IPS DF 6.9 (cell line): Measurements from ENCODE around the gene RPL28.

Source experiments
- DNase-seq: peaks from one replicate; pipeline ENCODE4 v3.0.0-alpha.2; 2013; ENCODE audit warnings: low read depth, low spot score
- H3K27ac ChIP-seq: one replicate; pipeline ENCODE4 v1.5.1; 2013; ENCODE audit warnings: low read length, control low read depth
- H3K27me3 ChIP-seq: 2 replicates; pipeline ENCODE4 v1.6.1; 2013; ENCODE audit warnings: mild to moderate bottlenecking, low read length; ENCODE audit not compliant: control insufficient read depth, insufficient read depth
- H3K36me3 ChIP-seq: 2 replicates; pipeline ENCODE4 v1.6.1; 2013; ENCODE audit warnings: low read length; ENCODE audit not compliant: control insufficient read depth, insufficient read depth
- H3K4me1 ChIP-seq: 2 replicates; pipeline ENCODE4 v1.6.1; 2013; ENCODE audit warnings: low read length; ENCODE audit not compliant: control insufficient read depth, insufficient read depth
- H3K4me3 ChIP-seq: 2 replicates; pipeline ENCODE4 v1.5.1; 2013; ENCODE audit warnings: mild to moderate bottlenecking, low read length
- H3K9me3 ChIP-seq: 2 replicates; pipeline ENCODE4 v1.6.1; 2013; ENCODE audit warnings: low read length, inconsistent platforms; ENCODE audit not compliant: control insufficient read depth, insufficient read depth
- WGBS: extraction: QIAGEN DNeasy Blood & Tissue Kit; methylation state at CpG from one replicate; pipeline ENCODE4 v1.1.7; 2013; ENCODE audit warnings: mixed read lengths, missing lambda C conversion rate; ENCODE audit not compliant: insufficient read length, insufficient coverage; 5-methylcytosine and 5-hydroxymethylcytosine counted together

Gene RPL28

DNA sequence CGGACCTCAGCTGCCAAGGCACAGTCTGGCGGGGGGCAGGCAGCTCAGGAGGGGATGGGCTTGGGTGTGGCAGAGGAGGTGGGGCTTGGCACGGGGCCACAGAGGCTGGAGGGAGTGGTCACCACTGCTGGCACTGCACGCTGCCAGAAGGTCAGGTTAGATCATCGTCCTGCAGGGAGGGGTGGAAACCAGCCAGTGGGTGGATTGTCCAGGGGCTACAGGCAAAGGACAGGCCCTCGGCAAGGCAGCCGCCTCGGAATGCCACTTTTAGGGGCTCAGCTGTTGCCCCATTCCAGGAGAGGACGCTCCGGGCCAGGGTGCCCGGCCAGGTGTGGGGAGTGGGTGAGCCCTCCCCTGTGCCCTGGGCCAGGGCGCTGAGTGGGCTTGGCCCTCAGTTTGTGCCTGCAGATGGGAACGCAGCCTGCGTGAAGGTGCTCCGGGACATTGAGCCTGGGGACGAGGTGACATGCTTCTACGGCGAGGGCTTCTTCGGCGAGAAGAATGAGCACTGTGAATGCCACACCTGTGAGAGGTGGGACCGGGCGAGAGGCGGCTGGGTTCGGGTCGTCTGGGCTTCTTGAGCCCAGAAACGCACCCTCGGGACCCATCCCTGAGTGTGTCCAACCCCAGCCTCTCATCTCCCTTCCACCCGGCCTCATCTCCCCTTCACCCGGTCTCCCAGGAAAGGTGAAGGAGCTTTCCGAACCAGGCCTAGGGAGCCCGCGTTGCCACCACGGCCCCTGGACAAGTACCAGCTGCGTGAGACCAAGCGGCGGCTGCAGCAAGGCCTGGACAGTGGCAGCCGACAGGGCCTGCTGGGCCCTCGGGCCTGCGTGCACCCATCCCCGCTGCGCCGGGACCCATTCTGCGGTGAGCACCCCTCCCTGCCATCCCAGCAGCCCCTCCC lies 39.7 kb upstream of the RPL28 start:
- H3K4me3 ChIP-seq = no peak overlapping the region
- no peaks in the 10 kb centered on the region for H3K9me3 ChIP-seq
- no peaks in the 10 kb centered on the region for H3K27me3 ChIP-seq
- H3K4me1 ChIP-seq = peaks cover 16% of the 10 kb centered on the region
- peaks cover 15% of the 10 kb centered on the region for H3K36me3 ChIP-seq
- H3K27ac ChIP-seq = no peak overlapping the region
- WGBS = no CpG with 5 or more reads among the region's 43 CpGs
- no peak for DNase-seq

DNA sequence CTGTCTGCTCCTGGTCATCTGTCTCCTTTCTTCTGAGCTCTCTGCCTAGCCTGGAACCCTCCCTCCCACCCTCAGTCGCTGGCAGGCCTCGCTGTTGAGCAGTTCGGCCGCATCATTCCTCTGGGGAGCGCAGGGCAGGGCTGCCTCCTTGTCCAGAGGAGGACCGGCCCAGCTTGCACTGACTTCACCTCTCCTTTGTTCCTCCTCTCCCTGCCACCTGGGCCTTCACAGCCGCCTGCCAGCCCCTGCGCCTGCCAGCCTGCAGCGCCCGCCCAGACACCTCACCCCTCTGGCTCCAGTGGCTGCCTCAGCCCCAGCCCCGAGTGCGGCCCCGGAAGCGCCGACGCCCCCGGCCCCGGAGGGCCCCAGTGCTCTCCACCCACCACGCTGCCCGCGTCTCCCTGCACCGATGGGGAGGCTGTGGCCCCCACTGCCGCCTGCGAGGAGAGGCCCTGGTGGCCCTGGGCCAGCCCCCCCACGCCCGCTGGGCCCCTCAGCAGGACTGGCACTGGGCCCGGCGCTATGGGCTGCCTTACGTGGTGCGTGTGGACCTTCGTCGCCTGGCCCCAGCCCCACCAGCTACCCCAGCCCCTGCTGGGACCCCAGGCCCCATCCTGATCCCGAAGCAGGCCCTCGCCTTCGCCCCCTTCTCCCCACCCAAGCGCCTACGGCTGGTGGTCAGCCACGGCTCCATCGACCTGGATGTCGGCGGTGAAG lies 38.8 kb upstream of the RPL28 start:
- H3K4me1 ChIP-seq = peaks cover 16% of the 10 kb centered on the region
- H3K36me3 ChIP-seq = peaks cover 15% of the 10 kb centered on the region
- no CpG with 5 or more reads among the region's 41 CpGs for WGBS
- no peaks in the 10 kb centered on the region for H3K27me3 ChIP-seq
- H3K27ac ChIP-seq = no peak overlapping the region
- H3K9me3 ChIP-seq = no peaks in the 10 kb centered on the region
- no peak overlapping the region for H3K4me3 ChIP-seq
- no peak for DNase-seq

DNA sequence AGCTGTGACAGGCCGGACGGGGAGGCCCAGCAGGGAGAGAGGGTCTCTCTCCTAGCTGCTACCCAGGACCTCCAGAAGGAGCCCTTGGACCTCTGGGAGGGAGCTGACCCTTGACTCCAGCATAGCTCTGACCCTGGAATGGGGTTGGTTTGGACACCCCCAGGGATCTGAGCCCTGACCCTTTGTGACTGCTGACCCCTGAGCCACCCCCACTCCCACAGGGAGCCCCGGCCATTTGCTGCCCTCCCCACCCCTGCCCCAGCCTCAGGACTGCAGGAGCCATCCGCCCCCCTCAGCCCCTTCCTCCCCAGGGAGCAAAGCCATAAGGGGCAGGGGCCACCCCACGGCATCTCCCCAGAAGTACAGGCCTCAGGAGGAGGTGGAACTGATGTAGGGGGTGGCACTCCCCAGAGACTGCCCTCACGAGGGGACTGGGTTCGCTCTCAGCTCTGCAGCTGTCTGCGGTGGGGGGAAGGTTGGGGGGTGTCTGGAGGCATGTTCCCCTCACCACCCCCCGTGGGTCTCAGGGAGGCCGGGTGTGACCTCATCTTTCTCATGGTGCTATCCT lies 38.2 kb upstream of the RPL28 start:
- no CpG with 5 or more reads among the region's 10 CpGs for WGBS
- no peaks in the 10 kb centered on the region for H3K27me3 ChIP-seq
- H3K4me3 ChIP-seq = no peak overlapping the region
- H3K36me3 ChIP-seq = peaks cover 15% of the 10 kb centered on the region
- H3K27ac ChIP-seq = no peak overlapping the region
- H3K9me3 ChIP-seq = no peaks in the 10 kb centered on the region
- peaks cover 16% of the 10 kb centered on the region for H3K4me1 ChIP-seq
- DNase-seq = no peak

DNA sequence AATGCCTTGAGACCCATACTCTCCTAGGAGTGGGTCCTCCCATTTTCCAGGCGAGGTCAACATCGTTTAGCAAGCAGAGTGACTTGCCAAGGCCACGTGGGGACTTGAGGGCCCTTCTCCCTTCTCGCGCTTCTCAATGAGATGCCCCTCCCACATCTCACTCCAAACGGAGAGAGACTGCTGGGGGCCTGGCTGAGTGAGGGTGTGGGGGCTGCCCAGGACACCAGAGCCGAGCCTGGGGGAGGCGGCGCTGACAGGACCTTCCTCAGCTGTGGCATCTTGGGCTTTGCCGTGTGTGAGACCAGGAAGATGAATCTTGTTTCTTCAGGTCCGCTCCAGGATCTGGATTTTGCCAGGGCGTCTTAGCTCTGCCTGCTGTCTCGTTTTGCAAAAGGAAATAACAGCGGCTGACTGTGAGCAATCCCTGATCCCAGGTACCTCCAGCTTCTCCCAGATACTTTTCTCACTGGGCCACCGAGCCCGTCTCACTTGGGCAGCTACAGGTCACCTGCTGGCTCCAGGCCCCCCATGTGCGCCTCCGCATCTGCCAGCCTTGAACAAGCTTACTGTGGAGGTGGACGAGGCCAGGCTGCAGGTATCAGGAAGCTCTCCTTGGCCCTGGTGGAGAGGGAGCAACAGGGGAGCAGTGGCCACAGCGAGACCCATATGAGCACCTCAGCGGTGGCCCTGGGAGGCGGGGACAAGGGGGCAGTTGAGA lies 37.3 kb upstream of the RPL28 start:
- no CpG with 5 or more reads among the region's 22 CpGs for WGBS
- Histone ChIP-seq H3K27ac (peak overlapping the region; percentile 56), H3K4me3 (no peak overlapping the region), H3K4me1 (peaks cover 16% of the 10 kb centered on the region), H3K36me3 (peaks cover 12% of the 10 kb centered on the region), H3K9me3 (no peaks in the 10 kb centered on the region), H3K27me3 (peaks cover 5% of the 10 kb centered on the region; the same call in 1 of the 2 replicates)
- no peak for DNase-seq

DNA sequence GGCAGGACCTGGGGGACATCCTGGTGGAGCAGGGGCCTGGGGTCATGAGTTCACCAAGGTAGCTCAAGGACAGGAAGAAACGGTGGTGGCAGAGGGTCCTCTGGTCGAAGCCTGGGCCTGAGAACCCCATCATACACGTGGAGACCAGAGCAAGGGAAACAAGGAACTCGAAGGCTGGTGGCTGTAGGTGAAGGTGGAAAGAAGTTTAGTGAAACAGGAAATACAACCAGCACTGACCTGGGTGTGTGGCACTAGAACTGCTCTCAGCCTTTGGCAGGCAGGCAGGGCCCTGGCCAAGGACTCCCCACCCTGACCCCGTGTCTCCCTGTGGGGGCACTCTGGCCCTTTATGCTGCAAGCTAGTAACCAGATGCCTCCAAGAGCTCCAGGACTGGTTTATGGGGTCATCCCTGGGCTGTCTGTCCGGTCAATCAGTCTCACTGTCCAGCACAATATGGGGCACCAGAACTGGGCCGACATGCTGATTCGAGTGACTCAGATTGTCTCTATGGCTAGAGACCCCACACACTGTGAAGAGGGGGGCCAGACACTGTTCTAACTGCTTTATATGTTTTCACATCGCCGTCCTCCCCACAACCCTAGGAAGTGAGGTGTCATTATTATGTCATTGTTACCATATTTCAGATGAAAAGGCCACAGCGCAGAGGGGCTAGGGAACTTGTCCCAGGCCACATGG lies 35.0 kb upstream of the RPL28 start:
- WGBS = no CpG with 5 or more reads among the region's 11 CpGs
- H3K4me3 ChIP-seq = no peak overlapping the region
- peaks cover 16% of the 10 kb centered on the region for H3K4me1 ChIP-seq
- peaks cover 7% of the 10 kb centered on the region; the same call in 1 of the 2 replicates for H3K27me3 ChIP-seq
- H3K9me3 ChIP-seq = no peaks in the 10 kb centered on the region
- DNase-seq = no peak
- no peak overlapping the region for H3K27ac ChIP-seq
- peaks cover 8% of the 10 kb centered on the region for H3K36me3 ChIP-seq

DNA sequence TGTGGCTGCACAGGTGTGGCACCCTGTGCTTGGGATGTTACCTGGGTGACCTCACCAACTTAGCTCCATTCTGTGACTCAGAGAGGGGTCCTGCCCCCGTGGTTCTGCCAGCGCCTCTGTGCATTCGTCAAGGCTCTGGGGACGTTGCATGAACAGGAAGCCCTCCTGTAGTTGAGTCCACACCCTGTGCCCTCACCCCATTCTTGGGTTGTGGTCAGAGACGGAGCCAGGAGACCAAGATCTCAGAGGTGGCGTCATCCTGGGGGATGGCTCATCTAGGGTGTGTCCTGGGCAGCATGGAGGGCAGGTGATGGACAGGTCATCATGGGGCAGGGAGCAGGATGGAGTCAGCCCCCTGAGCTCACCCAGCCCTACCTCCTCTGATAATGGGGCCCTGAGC lies 33.7 kb upstream of the RPL28 start:
- H3K27me3 ChIP-seq = peaks cover 7% of the 10 kb centered on the region; the same call in 1 of the 2 replicates
- H3K36me3 ChIP-seq = peaks cover 5% of the 10 kb centered on the region
- H3K27ac ChIP-seq = no peak overlapping the region
- H3K9me3 ChIP-seq = no peaks in the 10 kb centered on the region
- H3K4me3 ChIP-seq = no peak overlapping the region
- DNase-seq = no peak
- peaks cover 16% of the 10 kb centered on the region for H3K4me1 ChIP-seq
- no CpG with 5 or more reads among the region's 6 CpGs for WGBS

DNA sequence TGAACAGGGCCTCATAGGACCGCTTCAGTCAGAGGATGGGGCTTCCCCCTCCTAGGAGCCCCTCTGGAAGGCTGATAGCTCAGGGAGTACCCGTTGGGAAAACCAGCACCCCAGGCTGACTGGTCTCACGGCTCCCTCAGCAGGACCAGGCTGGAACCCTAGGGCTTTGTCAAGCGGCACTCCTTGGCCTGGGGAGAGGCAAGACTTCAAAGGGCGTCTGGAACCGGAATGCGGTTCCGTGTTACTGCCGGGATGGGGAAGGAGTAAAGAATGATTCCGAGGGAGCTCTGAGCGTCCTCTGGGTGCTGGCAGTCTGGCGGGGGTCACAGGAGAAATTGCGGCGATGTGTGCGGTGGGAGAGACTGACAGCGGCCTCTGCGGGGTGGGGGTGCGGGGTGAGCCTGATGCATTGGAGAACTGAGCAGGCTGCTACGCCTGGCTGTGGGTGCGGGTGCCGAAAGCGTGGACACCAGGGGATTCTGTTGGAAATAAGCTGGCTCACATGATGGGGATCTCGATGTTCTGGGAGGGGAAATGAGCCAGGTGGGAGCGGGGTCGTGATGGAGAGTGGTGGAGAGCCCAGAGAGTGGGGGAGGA lies 33.1 kb upstream of the RPL28 start:
- Histone ChIP-seq H3K27ac (no peak overlapping the region), H3K27me3 (peaks cover 7% of the 10 kb centered on the region; the same call in 1 of the 2 replicates), H3K9me3 (no peaks in the 10 kb centered on the region), H3K4me3 (no peak overlapping the region), H3K4me1 (peaks cover 12% of the 10 kb centered on the region), H3K36me3 (no peaks in the 10 kb centered on the region; the same call in 1 of the 2 replicates)
- WGBS = no CpG with 5 or more reads among the region's 25 CpGs
- no peak for DNase-seq

DNA sequence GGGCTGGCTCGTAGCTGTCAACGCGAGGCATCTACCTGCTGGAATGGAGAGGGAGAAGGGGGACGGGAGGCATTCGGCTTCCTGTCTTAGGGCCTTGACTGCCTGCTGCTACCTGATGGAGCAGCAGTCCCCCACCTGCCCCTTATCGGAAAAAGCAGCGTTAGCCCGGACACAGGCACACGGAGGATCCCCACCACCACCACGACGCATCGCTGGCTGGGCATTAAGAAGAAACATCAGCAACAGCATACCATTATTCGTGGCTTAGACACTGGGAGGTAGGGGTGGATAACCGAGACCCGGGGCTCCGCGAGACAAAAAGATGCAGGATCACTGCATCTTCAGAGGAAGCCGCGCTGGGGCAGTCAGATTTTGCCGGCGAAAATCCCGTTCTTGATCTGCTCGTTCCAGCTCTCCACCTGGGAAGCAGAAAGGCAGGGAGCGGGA lies 32.4 kb upstream of the RPL28 start:
- no CpG with 5 or more reads among the region's 24 CpGs for WGBS
- Histone ChIP-seq H3K27me3 (peaks cover 7% of the 10 kb centered on the region; the same call in 1 of the 2 replicates), H3K27ac (no peak overlapping the region), H3K9me3 (no peaks in the 10 kb centered on the region), H3K4me1 (peaks cover 7% of the 10 kb centered on the region), H3K4me3 (peak overlapping the region; percentile 55; the same call in 1 of the 2 replicates), H3K36me3 (no peaks in the 10 kb centered on the region)
- DNase-seq = no peak

DNA sequence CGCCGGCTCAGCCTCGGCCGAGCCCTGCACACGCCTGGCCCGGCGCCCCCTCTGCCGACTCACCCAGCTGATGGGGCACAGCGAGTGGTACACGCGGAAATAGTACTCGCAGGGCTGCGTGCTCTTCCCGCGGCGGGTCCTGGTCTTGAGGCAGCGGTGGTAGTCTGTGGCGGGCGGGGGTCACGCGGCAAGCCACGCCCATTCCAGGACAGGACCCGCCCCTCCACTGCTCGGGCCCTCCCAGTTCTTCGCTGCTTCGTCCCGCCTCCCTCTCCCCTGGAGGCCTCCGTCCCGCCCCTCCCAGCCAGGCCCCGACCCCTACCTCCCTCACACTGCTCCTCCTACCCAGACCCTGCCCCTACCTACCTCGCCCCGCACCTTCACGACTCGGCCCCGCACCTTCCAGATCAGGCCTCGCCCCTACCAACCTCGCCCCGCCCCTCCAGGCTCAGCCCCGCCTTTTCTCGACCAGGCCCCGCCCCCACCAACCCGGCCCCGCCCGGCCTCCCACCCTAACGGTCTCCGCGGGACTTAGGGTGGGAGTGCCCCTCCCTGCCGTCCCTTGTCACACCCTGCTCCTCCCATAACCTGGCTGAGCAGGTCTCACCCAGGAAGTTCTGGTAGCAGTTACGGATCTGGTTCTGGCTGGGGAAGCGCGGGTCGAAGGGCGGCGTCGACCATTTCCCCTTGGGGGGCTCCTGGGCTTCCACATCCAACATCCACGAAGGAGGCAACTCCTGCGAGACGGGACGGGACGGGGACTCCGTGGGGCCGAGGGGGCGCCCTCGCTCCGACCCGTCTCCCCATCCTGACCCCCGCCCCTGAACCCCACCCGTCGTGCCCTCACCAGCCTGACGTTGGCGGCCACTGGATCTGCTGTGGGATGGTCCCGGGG lies 31.7 kb upstream of the RPL28 start:
- DNase-seq = no peak
- H3K27me3 ChIP-seq = peaks cover 7% of the 10 kb centered on the region; the same call in 1 of the 2 replicates

More for the DNA sequence above, 31.7 kb upstream of the RPL28 start:
- no peaks in the 10 kb centered on the region for H3K9me3 ChIP-seq
- no peak overlapping the region for H3K27ac ChIP-seq
- peak overlapping the region; percentile 55; the same call in 1 of the 2 replicates for H3K4me3 ChIP-seq
- no CpG with 5 or more reads among the region's 72 CpGs for WGBS
- H3K4me1 ChIP-seq = peaks cover 4% of the 10 kb centered on the region
- no peaks in the 10 kb centered on the region for H3K36me3 ChIP-seq
